ENCODE results near the gene RIC1. TPM values are rescaled to one million over a fixed set of nuclear protein-coding genes. Genes with fewer than 3 reads are reported as not detected.
"Not testable (repeated sequence)": the region's sequence is repeated elsewhere in the genome, so short reads cannot be mapped to it uniquely, and the experiment has no call there.

Gene RIC1
- total RNA-seq, 1 experiment from 2014 or later: 86.8 TPM

GRCh38 chr9:5760338-5760737 is 131.4 kb downstream of the RIC1 start:
- Histone ChIP-seq H3K4me1 (ENCODE audit: low read length) (peaks cover 26% of the 10 kb centered on the region), H3K9me3 (ENCODE audit: low read length) (no peaks in the 10 kb centered on the region), H3K4me3 (ENCODE audit: low read length) (no peak overlapping the region), H3K27ac (ENCODE audit: low read length) (no peak overlapping the region; the same call in 1 of the 2 replicates), H3K27me3 (ENCODE audit: low read length) (no peaks in the 10 kb centered on the region), H3K9ac (ENCODE audit: low read length) (no peak overlapping the region), H3K79me2 (ENCODE audit: low read length) (peaks cover 6% of the 10 kb centered on the region; the same call in 1 of the 2 replicates), H3K4me2 (ENCODE audit: low read depth, low read length, poor library complexity, severe bottlenecking) (no peak overlapping the region), H2AFZ (ENCODE audit: low read length) (no peak overlapping the region), H3K36me3 (ENCODE audit: insufficient read depth, low read length) (peaks cover 83% of the 10 kb centered on the region), H4K20me1 (ENCODE audit: insufficient read depth, low read depth, low read length) (no peaks in the 10 kb centered on the region), H3K9me2 (replicated peaks; ENCODE audit: insufficient read depth, low read length) (no peaks in the 10 kb centered on the region)
- DNase-seq: no peak

GRCh38 chr9:5762421-5762820 is 133.5 kb downstream of the RIC1 start:
- Histone ChIP-seq H3K4me1 (ENCODE audit: low read length) (peaks cover 21% of the 10 kb centered on the region), H3K9ac (ENCODE audit: low read length) (no peak overlapping the region), H3K4me2 (ENCODE audit: low read depth, low read length, poor library complexity, severe bottlenecking) (no peak overlapping the region), H3K36me3 (ENCODE audit: insufficient read depth, low read length) (peaks cover 76% of the 10 kb centered on the region), H2AFZ (ENCODE audit: low read length) (no peak overlapping the region), H3K27me3 (ENCODE audit: low read length) (no peaks in the 10 kb centered on the region), H3K79me2 (ENCODE audit: low read length) (peaks cover 6% of the 10 kb centered on the region; the same call in 1 of the 2 replicates), H3K4me3 (ENCODE audit: low read length) (no peak overlapping the region), H3K9me2 (replicated peaks; ENCODE audit: insufficient read depth, low read length) (no peaks in the 10 kb centered on the region), H3K9me3 (ENCODE audit: low read length) (no peaks in the 10 kb centered on the region), H4K20me1 (ENCODE audit: insufficient read depth, low read depth, low read length) (no peaks in the 10 kb centered on the region), H3K27ac (ENCODE audit: low read length) (no peak overlapping the region)
- DNase-seq: no peak

GRCh38 chr9:5764130-5764868 is 135.4 kb downstream of the RIC1 start:
- H3K4me3 ChIP-seq (ENCODE audit: low read length): no peak overlapping the region
- no peak for DNase-seq
- H3K36me3 ChIP-seq (ENCODE audit: insufficient read depth, low read length): peaks cover 74% of the 10 kb centered on the region
- H2AFZ ChIP-seq (ENCODE audit: low read length): no peak overlapping the region
- H3K27me3 ChIP-seq (ENCODE audit: low read length): no peaks in the 10 kb centered on the region
- H3K27ac ChIP-seq (ENCODE audit: low read length): no peak overlapping the region
- H3K9me2 ChIP-seq (replicated peaks; ENCODE audit: insufficient read depth, low read length): no peaks in the 10 kb centered on the region
- H3K9me3 ChIP-seq (ENCODE audit: low read length): no peaks in the 10 kb centered on the region
- H3K4me2 ChIP-seq (ENCODE audit: low read depth, low read length, poor library complexity, severe bottlenecking): no peak overlapping the region
- no peak overlapping the region for H3K9ac ChIP-seq (ENCODE audit: low read length)
- H3K79me2 ChIP-seq (ENCODE audit: low read length): peaks cover 6% of the 10 kb centered on the region; the same call in 1 of the 2 replicates
- no peaks in the 10 kb centered on the region for H4K20me1 ChIP-seq (ENCODE audit: insufficient read depth, low read depth, low read length)
- peaks cover 4% of the 10 kb centered on the region for H3K4me1 ChIP-seq (ENCODE audit: low read length)

DNA sequence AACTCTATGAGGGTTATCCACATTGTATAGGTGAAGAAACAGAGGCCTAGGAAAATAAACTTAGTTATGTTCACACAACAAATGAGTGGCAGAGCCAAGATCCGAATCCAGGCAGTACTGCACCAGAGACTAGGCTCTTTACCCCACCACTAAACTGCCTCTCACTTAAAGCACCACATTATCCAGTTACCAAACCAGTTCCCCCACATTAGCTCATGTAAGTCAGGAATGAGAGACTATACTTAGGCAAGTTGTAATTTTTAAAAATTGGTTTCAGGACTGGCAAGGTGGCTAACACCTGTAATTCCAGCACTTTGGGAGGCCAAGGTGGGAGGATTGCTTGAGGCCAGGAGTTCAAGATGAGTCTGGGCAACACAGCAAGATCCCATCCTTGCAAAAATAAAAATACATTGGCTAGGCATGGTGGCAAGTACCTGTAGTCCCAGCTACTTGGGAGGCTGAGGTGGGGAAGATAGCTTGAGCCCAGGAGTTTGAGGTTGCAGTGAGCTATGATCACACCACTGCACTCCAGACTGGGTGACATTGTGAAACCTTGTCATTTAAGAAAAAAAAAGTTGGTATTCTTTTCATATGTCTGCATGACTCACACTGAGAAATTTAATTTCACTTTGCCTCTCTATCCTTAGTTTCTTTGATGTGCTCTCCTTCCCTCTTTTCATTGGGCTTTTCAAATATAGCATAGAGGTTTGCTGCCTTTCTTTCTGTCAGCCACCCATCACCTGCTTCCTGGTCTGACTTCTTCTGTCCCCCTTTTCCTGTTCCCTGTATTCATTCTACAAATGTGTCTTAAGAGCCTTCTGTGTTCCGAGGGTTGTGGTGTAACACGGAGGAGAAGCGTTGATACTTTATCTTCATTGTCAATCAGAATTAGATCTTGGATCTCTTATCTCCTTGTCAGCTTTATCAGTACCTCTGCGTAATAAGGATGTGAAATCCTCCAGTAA is 139.3 kb downstream of the RIC1 start:
- no peak overlapping the region for H3K4me2 ChIP-seq (ENCODE audit: low read depth, low read length, poor library complexity, severe bottlenecking)
- H3K9ac ChIP-seq (ENCODE audit: low read length): no peak overlapping the region
- H3K27me3 ChIP-seq (ENCODE audit: low read length): no peaks in the 10 kb centered on the region
- H3K36me3 ChIP-seq (ENCODE audit: insufficient read depth, low read length): peaks cover 82% of the 10 kb centered on the region
- H3K4me3 ChIP-seq (ENCODE audit: low read length): no peak overlapping the region
- no peak overlapping the region for H3K27ac ChIP-seq (ENCODE audit: low read length)
- H3K4me1 ChIP-seq (ENCODE audit: low read length): no peaks in the 10 kb centered on the region
- H3K79me2 ChIP-seq (ENCODE audit: low read length): peaks cover 12% of the 10 kb centered on the region
- H3K9me2 ChIP-seq (replicated peaks; ENCODE audit: insufficient read depth, low read length): no peaks in the 10 kb centered on the region
- no peaks in the 10 kb centered on the region for H4K20me1 ChIP-seq (ENCODE audit: insufficient read depth, low read depth, low read length)
- H3K9me3 ChIP-seq (ENCODE audit: low read length): no peaks in the 10 kb centered on the region
- no peak for DNase-seq
- H2AFZ ChIP-seq (ENCODE audit: low read length): no peak overlapping the region

- Histone ChIP-seq H3K9ac (ENCODE audit: low read length) (no peak overlapping the region), H3K79me2 (ENCODE audit: low read length) (peaks cover 19% of the 10 kb centered on the region), H3K4me2 (ENCODE audit: low read depth, low read length, poor library complexity, severe bottlenecking) (no peak overlapping the region), H3K9me3 (ENCODE audit: low read length) (peaks cover 12% of the 10 kb centered on the region), H2AFZ (ENCODE audit: low read length) (no peak overlapping the region), H3K27me3 (ENCODE audit: low read length) (no peaks in the 10 kb centered on the region), H4K20me1 (ENCODE audit: insufficient read depth, low read depth, low read length) (no peaks in the 10 kb centered on the region), H3K4me3 (ENCODE audit: low read length) (no peak overlapping the region), H3K27ac (ENCODE audit: low read length) (no peak overlapping the region), H3K4me1 (ENCODE audit: low read length) (no peaks in the 10 kb centered on the region), H3K36me3 (ENCODE audit: insufficient read depth, low read length) (peaks cover 97% of the 10 kb centered on the region), H3K9me2 (replicated peaks; ENCODE audit: insufficient read depth, low read length) (no peaks in the 10 kb centered on the region)
- no peak for DNase-seq
Measured at GRCh38 chr9:5773324-5773999, 144.6 kb downstream of the RIC1 start.

GRCh38 chr9:5778805-5779204 is 149.9 kb downstream of the RIC1 start:
- H3K27me3 ChIP-seq (ENCODE audit: low read length): no peaks in the 10 kb centered on the region
- no peaks in the 10 kb centered on the region for H3K4me1 ChIP-seq (ENCODE audit: low read length)
- H3K9me2 ChIP-seq (replicated peaks; ENCODE audit: insufficient read depth, low read length): no peaks in the 10 kb centered on the region
- no peaks in the 10 kb centered on the region for H4K20me1 ChIP-seq (ENCODE audit: insufficient read depth, low read depth, low read length)
- H3K4me2 ChIP-seq (ENCODE audit: low read depth, low read length, poor library complexity, severe bottlenecking): no peak overlapping the region
- H3K36me3 ChIP-seq (ENCODE audit: insufficient read depth, low read length): peaks cover 74% of the 10 kb centered on the region
- DNase-seq: no peak
- H3K4me3 ChIP-seq (ENCODE audit: low read length): no peak overlapping the region
- H3K27ac ChIP-seq (ENCODE audit: low read length): no peak overlapping the region
- H3K79me2 ChIP-seq (ENCODE audit: low read length): peaks cover 21% of the 10 kb centered on the region
- H2AFZ ChIP-seq (ENCODE audit: low read length): no peak overlapping the region
- peaks cover 18% of the 10 kb centered on the region for H3K9me3 ChIP-seq (ENCODE audit: low read length)
- no peak overlapping the region for H3K9ac ChIP-seq (ENCODE audit: low read length)

- not testable (repeated sequence) for DNase-seq; H3K9me2 ChIP-seq (replicated peaks; ENCODE audit: insufficient read depth, low read length); H3K9ac ChIP-seq (ENCODE audit: low read length); H3K4me2 ChIP-seq (ENCODE audit: low read depth, low read length, poor library complexity, severe bottlenecking); H4K20me1 ChIP-seq (ENCODE audit: insufficient read depth, low read depth, low read length); H3K27me3 ChIP-seq (ENCODE audit: low read length); H2AFZ ChIP-seq (ENCODE audit: low read length); H3K4me3 ChIP-seq (ENCODE audit: low read length); H3K27ac ChIP-seq (ENCODE audit: low read length); H3K4me1 ChIP-seq (ENCODE audit: low read length)
- peaks cover 18% of the 10 kb centered on the region for H3K79me2 ChIP-seq (ENCODE audit: low read length)
- peaks cover 18% of the 10 kb centered on the region for H3K9me3 ChIP-seq (ENCODE audit: low read length)
- H3K36me3 ChIP-seq (ENCODE audit: insufficient read depth, low read length): peaks cover 73% of the 10 kb centered on the region
Measured at GRCh38 chr9:5779705-5780218, 150.9 kb downstream of the RIC1 start.
